ENCODE results near the gene ZSCAN5A.

GRCh38 chr19:56310462-56310861 is 4.2 kb downstream of the ZSCAN5A start:
- TF ChIP-seq IRF1 (CRISPR knock-in tag; IDR thresholded peaks at IDR 0.05) (no peak), ATF2 (CRISPR knock-in tag; IDR thresholded peaks at IDR 0.05; ENCODE audit: borderline replicate concordance, low read depth) (no peak), STAT6 (CRISPR knock-in tag; conservative IDR thresholded peaks at IDR 0.05; ENCODE audit: low read depth) (no peak), CTCF (IDR thresholded peaks at IDR 0.05) (no peak), CREM (CRISPR knock-in tag; IDR thresholded peaks at IDR 0.05) (no peak), MXD4 (CRISPR knock-in tag; IDR thresholded peaks at IDR 0.05; ENCODE audit: borderline replicate concordance) (no peak), SP1 (CRISPR knock-in tag; conservative IDR thresholded peaks at IDR 0.05) (no peak), ESRRA (CRISPR knock-in tag; IDR thresholded peaks at IDR 0.05; ENCODE audit: borderline replicate concordance) (no peak), NFE2L1 (CRISPR knock-in tag; IDR thresholded peaks at IDR 0.05) (no peak), TP53 (CRISPR knock-in tag; IDR thresholded peaks at IDR 0.05) (no peak), USF2 (CRISPR knock-in tag; IDR thresholded peaks at IDR 0.05) (no peak), NR3C1 (CRISPR knock-in tag; conservative IDR thresholded peaks at IDR 0.05; ENCODE audit: low read depth) (no peak)
- TF ChIP-seq, protein P1, sequence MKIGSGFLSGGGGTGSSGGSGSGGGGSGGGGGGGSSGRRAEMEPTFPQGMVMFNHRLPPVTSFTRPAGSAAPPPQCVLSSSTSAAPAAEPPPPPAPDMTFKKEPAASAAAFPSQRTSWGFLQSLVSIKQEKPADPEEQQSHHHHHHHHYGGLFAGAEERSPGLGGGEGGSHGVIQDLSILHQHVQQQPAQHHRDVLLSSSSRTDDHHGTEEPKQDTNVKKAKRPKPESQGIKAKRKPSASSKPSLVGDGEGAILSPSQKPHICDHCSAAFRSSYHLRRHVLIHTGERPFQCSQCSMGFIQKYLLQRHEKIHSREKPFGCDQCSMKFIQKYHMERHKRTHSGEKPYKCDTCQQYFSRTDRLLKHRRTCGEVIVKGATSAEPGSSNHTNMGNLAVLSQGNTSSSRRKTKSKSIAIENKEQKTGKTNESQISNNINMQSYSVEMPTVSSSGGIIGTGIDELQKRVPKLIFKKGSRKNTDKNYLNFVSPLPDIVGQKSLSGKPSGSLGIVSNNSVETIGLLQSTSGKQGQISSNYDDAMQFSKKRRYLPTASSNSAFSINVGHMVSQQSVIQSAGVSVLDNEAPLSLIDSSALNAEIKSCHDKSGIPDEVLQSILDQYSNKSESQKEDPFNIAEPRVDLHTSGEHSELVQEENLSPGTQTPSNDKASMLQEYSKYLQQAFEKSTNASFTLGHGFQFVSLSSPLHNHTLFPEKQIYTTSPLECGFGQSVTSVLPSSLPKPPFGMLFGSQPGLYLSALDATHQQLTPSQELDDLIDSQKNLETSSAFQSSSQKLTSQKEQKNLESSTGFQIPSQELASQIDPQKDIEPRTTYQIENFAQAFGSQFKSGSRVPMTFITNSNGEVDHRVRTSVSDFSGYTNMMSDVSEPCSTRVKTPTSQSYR (CRISPR knock-in tag; IDR thresholded peaks at IDR 0.05), result no peak

All from WTC11 (cell line).